Heart left ventricle (tissue), 13 donors: ENCODE measurements around the gene DUSP11.

Source experiments
- CTCF ChIP-seq, 12 donors: fragments of 200-600 bp; sonication (generic) in 4 of 12; IDR thresholded peaks; one replicate each; pipeline versions ENCODE4 v1.5.0 to v1.8.0; 2018 to 2022; ENCODE audit warnings: antibody characterized with exemption in 12 of 12, mild to moderate bottlenecking in 5 of 12
- POLR2A ChIP-seq, 2 donors: fragments of 450-650 bp; IDR thresholded peaks; one replicate each; pipeline ENCODE4 v1.6.1; 2017; ENCODE audit warnings: antibody characterized with exemption in 2 of 2, mild to moderate bottlenecking in 2 of 2, moderate library complexity in 2 of 2
- donor health status: ischemic (EF 13 %, LVEDD 7.1; RV severe dilation, severe dysfunction).
- donor health status: DM: no; HTN: yes; CAD: no.
- donor health status: DM: no; HTN: no; CAD: no.
- donor health status: ischemic (EF 25% LVEDD 6.9; RV normal size, moderate dysfunction).
- donor health status: ischemic (EF 25% LVEDD 5.7; RV mildly dilated, moderate dysfunction).
- donor health status: ischemic (EF 35%, LVEDD 5.7; RV mildly dilated, moderate dysfunction).
- donor health status: nonischemic (EF 11% LVEDD 7.7; RV severe dilation, severe dysfunction).
- donor health status: DM: yes; HTN: yes; CAD: no.
- donor health status: PGD.
- donor health status: ischemic (EF 29% LVEDD 5.4; RV normal size, mild dysfunction).
- donor health status: nonischemic (EF 23%, LVEDD 6.1; RV moderate dilation, normal function).

DNA sequence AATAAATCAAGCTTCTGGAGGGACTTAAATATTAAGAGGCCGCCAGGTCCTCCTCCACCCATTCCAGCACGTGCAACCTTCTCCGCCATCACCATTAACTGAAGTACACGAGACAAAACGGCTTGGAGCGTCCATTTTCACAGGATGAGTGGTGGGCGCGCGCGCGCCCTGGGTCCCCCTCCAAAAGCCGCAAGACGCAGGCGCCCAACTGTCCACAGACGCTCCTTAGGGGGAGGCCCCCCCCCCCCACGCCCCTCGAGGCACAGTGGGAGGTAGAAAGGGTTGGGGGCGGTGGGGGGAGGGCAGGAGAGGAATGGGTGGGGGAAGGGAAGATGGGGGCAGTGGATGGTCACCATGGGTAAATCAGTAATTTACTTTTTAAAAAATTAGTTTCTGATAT, 38.4 kb upstream of the DUSP11 start:
- TF ChIP-seq POLR2A (IDR thresholded peaks at IDR 0.05), result no peak
- no peak for TF ChIP-seq CTCF (IDR thresholded peaks at IDR 0.05)
